SU-DHL-6 (cell line): Measurements from ENCODE around the gene KIRREL1.

ENCODE experiments used
- CTCF ChIP-seq: fragments of 200-600 bp; sonication (generic); IDR thresholded peaks from one replicate; pipeline ENCODE4 v1.5.1; 2017; ENCODE audit warnings: antibody characterized with exemption, mild to moderate bottlenecking, low read length, moderate library complexity; ENCODE audit not compliant: insufficient read depth, poor library complexity, severe bottlenecking
- EZH2phosphoT487 ChIP-seq: fragments of 200-600 bp; sonication (generic), shearing (Covaris generic); conservative IDR thresholded peaks from 2 replicates; pipeline ENCODE4 v1.6.1; 2018; ENCODE audit warnings: mild to moderate bottlenecking, antibody characterized with exemption, low read length, moderate library complexity, mixed read lengths

DNA sequence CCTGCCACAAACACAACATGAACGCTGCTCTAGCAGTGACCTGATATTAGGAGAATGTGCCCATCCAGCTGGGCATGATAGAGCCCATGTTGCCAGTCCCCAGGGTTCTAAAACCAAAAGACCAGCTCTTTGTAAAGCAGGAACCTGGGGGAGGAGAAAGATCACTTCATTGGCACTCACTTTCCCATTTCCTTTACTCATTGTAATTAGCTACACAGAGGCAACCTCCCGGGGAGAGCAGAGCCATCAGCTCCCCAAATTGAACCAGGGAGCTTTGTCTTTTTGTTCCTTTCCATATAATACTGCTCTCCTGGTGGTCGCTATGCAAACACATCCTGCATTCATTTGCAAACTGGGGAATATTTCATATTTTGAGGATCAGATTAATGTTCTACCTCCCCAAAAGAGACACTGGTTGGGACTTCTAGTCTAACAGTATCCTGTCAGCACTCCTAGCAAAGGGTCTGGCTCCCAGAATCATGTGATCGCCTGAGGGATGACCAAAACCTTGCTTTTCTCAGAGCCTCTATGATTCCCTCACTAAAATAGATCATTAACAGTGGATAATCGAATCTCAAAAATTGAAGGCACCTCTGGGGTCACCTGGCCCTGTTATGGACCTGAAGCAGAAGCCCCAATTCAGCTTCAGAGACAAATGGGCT, 110.5 kb downstream of the KIRREL1 start:
- no peak for TF ChIP-seq EZH2phosphoT487
- no peak for TF ChIP-seq CTCF
